GM10266 (cell line): ENCODE measurements around the gene CFDP1.
A peak's percentile ranks its signal among the peaks of the same experiment; 100 is the strongest.

ENCODE experiments used
- DNase-seq: peaks from one replicate; pipeline ENCODE4 v3.0.0; 2012; ENCODE audit errors: extremely low spot score
- CTCF ChIP-seq: IDR thresholded peaks from 2 replicates; pipeline ENCODE4 v1.5.1; 2012; ENCODE audit warnings: mild to moderate bottlenecking, low read depth; ENCODE audit not compliant: control insufficient read depth, insufficient read depth; ENCODE audit errors: missing control alignments

Gene CFDP1

GRCh38 chr16:75266738-75267630, 166.3 kb downstream of the CFDP1 start:
- DNase-seq, result no peak
- no peak for TF ChIP-seq CTCF

GRCh38 chr16:75265911-75266701, 167.2 kb downstream of the CFDP1 start:
- no peak for TF ChIP-seq CTCF
- DNase-seq, result peak; percentile 96

- TF ChIP-seq CTCF, result no peak
- DNase-seq, result peak; percentile 59
Measured at GRCh38 chr16:75264999-75265910, 168.0 kb downstream of the CFDP1 start.

- DNase-seq, result no peak
- no peak for TF ChIP-seq CTCF
Measured at GRCh38 chr16:75264457-75264998, 168.8 kb downstream of the CFDP1 start.

- no peak for TF ChIP-seq CTCF
- peak; percentile 28 for DNase-seq
Measured at GRCh38 chr16:75263963-75264445, 169.3 kb downstream of the CFDP1 start.

GRCh38 chr16:75263291-75263962, 169.9 kb downstream of the CFDP1 start:
- DNase-seq, result peak; percentile 9
- TF ChIP-seq CTCF, result no peak
